ENCODE results near the gene DNAJB2.

DNA sequence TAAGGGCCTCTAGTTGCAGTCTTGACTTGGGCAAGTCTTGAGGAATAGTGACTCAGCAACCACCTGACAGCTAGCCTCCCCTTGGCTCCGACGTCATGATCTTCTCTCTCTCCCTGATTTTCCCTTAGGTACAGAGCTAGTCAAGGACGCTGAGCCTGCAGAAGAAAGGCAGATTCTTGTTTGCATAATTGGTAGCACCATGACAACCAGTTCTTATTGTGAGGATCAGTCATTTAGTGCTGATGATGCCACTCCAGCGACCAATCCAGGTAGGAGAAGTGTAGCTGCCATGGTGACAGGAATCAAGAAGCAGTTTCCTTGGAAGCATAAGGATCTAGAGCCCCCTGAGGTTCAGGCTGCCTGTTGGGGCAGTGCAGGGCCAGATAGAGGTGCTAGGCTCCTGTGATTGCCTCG is 56.2 kb downstream of the DNAJB2 start:
- TF ChIP-seq, protein P1, sequence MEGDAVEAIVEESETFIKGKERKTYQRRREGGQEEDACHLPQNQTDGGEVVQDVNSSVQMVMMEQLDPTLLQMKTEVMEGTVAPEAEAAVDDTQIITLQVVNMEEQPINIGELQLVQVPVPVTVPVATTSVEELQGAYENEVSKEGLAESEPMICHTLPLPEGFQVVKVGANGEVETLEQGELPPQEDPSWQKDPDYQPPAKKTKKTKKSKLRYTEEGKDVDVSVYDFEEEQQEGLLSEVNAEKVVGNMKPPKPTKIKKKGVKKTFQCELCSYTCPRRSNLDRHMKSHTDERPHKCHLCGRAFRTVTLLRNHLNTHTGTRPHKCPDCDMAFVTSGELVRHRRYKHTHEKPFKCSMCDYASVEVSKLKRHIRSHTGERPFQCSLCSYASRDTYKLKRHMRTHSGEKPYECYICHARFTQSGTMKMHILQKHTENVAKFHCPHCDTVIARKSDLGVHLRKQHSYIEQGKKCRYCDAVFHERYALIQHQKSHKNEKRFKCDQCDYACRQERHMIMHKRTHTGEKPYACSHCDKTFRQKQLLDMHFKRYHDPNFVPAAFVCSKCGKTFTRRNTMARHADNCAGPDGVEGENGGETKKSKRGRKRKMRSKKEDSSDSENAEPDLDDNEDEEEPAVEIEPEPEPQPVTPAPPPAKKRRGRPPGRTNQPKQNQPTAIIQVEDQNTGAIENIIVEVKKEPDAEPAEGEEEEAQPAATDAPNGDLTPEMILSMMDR (IDR thresholded peaks at IDR 0.05; ENCODE audit: low read depth, low read length): no peak
- TF ChIP-seq EZH2phosphoT487 (IDR thresholded peaks at IDR 0.05; ENCODE audit: low read depth): no peak

Measured in OCI-LY3 (cell line).